Liver (tissue), 3 donors: Measurements from ENCODE around the gene MAP1LC3B.

ENCODE experiments used
- HNF4A ChIP-seq, 2 donors: conservative IDR thresholded peaks; 2 replicates each; pipeline ENCODE4 v1.6.1; 2016; ENCODE audit warnings: antibody characterized with exemption in 2 of 2, mild to moderate bottlenecking in 2 of 2
- RAD21 ChIP-seq, 2 donors: IDR thresholded peaks; 2 replicates each; pipeline ENCODE4 v1.6.1; 2016; ENCODE audit warnings: antibody characterized with exemption in 2 of 2, mild to moderate bottlenecking in 2 of 2
- RXRA ChIP-seq, 2 donors: IDR thresholded peaks; 2 replicates each; pipeline ENCODE4 v1.6.1; 2017 to 2018; ENCODE audit warnings: antibody characterized with exemption in 2 of 2, mild to moderate bottlenecking in 1 of 2
- YY1 ChIP-seq: IDR thresholded peaks from 2 replicates; pipeline ENCODE4 v1.6.1; 2016; ENCODE audit warnings: antibody characterized with exemption, mild to moderate bottlenecking
- TF ChIP-seq, protein P1 (sequence below): fragments of 150-350 bp; IDR thresholded peaks from 2 replicates; pipeline ENCODE4 v1.5.1; 2017; ENCODE audit warnings: improper control_type of control experiment, low read depth, low read length; ENCODE audit not compliant: missing input control
- TF ChIP-seq, protein P2 (sequence below): IDR thresholded peaks from 2 replicates; pipeline ENCODE4 v1.6.1; 2016; ENCODE audit warnings: antibody characterized with exemption, mild to moderate bottlenecking
- TF ChIP-seq, protein P3 (sequence below): IDR thresholded peaks from 2 replicates; pipeline ENCODE4 v1.6.1; 2016; ENCODE audit warnings: antibody characterized with exemption
- donor health status: healthy.
- donor health status: healthy.

DNA sequence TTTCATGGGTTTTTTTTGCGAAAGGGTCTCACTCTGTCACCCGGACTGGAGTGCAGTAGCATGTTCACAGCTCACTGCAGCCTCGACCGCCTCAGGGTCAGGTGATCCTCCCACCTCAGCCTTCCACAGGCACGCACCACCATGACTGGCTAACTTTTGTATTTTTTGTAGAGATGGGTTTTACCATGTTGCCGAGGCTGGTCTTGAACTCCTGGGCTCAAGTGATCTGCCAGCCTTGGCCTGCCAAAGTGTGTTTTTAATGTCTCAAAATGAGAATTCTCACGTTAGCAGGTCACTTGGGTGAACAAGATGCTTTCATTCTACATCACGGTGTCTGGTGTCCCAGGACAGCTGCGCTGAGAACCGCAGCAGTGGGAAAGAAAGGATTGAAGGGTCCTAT lies 11.7 kb upstream of the MAP1LC3B start:
- TF ChIP-seq, protein P1, sequence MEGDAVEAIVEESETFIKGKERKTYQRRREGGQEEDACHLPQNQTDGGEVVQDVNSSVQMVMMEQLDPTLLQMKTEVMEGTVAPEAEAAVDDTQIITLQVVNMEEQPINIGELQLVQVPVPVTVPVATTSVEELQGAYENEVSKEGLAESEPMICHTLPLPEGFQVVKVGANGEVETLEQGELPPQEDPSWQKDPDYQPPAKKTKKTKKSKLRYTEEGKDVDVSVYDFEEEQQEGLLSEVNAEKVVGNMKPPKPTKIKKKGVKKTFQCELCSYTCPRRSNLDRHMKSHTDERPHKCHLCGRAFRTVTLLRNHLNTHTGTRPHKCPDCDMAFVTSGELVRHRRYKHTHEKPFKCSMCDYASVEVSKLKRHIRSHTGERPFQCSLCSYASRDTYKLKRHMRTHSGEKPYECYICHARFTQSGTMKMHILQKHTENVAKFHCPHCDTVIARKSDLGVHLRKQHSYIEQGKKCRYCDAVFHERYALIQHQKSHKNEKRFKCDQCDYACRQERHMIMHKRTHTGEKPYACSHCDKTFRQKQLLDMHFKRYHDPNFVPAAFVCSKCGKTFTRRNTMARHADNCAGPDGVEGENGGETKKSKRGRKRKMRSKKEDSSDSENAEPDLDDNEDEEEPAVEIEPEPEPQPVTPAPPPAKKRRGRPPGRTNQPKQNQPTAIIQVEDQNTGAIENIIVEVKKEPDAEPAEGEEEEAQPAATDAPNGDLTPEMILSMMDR, result no peak
- TF ChIP-seq YY1, result no peak
- TF ChIP-seq, protein P2, sequence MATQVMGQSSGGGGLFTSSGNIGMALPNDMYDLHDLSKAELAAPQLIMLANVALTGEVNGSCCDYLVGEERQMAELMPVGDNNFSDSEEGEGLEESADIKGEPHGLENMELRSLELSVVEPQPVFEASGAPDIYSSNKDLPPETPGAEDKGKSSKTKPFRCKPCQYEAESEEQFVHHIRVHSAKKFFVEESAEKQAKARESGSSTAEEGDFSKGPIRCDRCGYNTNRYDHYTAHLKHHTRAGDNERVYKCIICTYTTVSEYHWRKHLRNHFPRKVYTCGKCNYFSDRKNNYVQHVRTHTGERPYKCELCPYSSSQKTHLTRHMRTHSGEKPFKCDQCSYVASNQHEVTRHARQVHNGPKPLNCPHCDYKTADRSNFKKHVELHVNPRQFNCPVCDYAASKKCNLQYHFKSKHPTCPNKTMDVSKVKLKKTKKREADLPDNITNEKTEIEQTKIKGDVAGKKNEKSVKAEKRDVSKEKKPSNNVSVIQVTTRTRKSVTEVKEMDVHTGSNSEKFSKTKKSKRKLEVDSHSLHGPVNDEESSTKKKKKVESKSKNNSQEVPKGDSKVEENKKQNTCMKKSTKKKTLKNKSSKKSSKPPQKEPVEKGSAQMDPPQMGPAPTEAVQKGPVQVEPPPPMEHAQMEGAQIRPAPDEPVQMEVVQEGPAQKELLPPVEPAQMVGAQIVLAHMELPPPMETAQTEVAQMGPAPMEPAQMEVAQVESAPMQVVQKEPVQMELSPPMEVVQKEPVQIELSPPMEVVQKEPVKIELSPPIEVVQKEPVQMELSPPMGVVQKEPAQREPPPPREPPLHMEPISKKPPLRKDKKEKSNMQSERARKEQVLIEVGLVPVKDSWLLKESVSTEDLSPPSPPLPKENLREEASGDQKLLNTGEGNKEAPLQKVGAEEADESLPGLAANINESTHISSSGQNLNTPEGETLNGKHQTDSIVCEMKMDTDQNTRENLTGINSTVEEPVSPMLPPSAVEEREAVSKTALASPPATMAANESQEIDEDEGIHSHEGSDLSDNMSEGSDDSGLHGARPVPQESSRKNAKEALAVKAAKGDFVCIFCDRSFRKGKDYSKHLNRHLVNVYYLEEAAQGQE, result no peak
- TF ChIP-seq, protein P3, sequence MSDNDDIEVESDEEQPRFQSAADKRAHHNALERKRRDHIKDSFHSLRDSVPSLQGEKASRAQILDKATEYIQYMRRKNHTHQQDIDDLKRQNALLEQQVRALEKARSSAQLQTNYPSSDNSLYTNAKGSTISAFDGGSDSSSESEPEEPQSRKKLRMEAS, result no peak
- no peak for TF ChIP-seq HNF4A (conservative IDR thresholded peaks at IDR 0.05)
- no peak for TF ChIP-seq RAD21 (IDR thresholded peaks at IDR 0.05)
- no peak for TF ChIP-seq RXRA (IDR thresholded peaks at IDR 0.05)
